D721Med (cell line): Measurements from ENCODE around the gene VWF.

Source experiments
- DNase-seq: peaks from one replicate; pipeline ENCODE4 v3.0.0; 2011; ENCODE audit warnings: low spot score; ENCODE audit not compliant: insufficient read length
- FAIRE-seq: peaks from 2 replicates; lab custom pipeline; 2011; peaks lifted over from hg19 to GRCh38; lab: Jason Lieb, UNC
- CTCF ChIP-seq: IDR thresholded peaks from 2 replicates; pipeline ENCODE4 v1.5.1; 2012; ENCODE audit warnings: mild to moderate bottlenecking, control low read depth; ENCODE audit not compliant: insufficient read depth; ENCODE audit errors: missing control alignments

Gene VWF

GRCh38 chr12:5921027-5921909 is 203.2 kb downstream of the VWF start:
- FAIRE-seq (no peak), DNase-seq (no peak)
- no peak for TF ChIP-seq CTCF

GRCh38 chr12:5916785-5917290 is 207.6 kb downstream of the VWF start:
- TF ChIP-seq CTCF = no peak
- DNase-seq = no peak
- FAIRE-seq = no peak

DNA sequence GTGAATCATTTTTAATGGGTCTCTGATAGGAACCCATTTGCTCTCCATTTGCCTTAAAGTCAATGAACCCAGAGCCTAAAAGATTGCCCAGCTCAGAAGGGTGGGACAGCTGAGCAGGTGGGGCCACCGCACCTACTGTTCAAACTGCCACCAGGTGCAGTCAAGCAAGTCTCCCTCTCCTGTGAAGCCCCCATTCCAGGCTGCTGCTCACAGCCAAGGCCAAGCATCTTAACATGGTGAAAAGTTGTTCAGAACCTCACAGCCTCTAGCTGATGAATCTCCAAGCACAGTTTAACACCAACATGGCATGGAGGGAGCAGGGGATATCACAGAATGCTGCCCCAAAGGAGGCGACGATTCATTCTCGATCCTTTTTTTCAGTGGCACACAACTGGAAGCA is 209.0 kb downstream of the VWF start:
- DNase-seq (no peak), FAIRE-seq (no peak)
- TF ChIP-seq CTCF = no peak

GRCh38 chr12:5914387-5915149 is 209.9 kb downstream of the VWF start:
- DNase-seq (no peak), FAIRE-seq (no peak)
- TF ChIP-seq CTCF = no peak

DNA sequence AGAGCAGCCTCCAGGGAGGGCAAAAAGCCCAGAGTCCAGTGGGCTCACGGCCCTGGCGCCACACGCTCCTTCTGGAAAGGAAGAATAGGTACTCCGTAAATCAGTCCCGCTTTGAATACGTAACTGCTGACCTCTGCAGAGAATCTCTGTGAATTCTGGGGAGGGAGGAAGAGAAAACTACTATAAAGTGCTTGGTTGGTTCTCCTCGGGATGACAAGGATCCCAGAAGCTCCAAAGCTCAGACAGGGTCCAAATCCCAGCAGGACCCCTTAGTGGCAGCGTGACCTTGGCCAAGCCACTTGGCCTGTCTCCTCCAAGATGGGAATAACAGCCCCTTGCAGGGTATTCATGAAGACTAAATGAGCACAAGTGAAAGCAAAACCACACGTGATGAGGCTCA is 211.1 kb downstream of the VWF start:
- TF ChIP-seq CTCF = no peak
- FAIRE-seq (no peak), DNase-seq (no peak)

DNA sequence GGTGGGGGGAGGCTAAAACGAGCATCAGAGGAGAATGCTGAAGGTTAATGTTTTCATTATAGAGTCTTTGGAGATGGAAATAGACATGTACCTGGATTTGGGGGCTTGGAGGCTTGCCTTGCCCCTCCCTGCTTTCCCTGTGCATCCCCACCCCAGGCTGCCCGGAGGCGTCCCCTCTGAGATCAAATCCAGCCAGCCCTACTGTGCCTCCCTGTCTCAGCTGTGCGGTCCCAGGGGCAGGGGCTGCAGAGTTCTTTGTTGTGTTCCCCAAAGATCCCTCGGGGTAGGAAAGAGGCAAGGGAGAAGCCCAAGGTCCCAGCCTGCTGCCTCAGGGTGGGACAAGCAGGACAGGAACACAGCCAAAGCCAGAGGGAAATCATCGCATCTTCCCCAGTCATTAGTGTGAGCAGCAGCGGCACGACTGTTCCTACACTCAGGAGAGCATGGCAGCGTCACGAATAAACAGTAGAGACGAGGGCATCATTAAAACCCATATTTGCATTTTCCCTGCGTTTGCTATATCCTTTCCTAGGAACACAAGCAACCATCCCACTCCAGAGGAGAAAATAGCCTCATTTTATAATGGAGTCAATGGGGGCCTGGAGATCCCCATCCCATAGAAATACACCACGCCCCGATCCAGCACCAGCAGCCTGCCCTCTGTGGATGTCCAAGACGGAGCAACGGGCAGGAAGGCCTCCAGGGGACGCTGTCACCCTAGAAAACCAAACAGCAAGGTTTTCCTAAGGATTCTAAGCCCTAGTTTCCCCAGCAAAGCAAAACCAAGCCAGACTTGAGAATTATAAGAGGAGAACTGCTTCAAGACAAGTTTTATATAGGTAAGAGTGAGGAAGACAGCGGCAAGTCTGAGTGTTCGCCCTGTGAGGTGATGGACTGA is 211.8 kb downstream of the VWF start:
- DNase-seq (no peak), FAIRE-seq (no peak)
- peak; percentile 40 for TF ChIP-seq CTCF
